Measurements from ENCODE around the gene UBE3A.

GRCh38 chr15:25464784-25465183 is 26.0 kb upstream of the UBE3A start:
- TF ChIP-seq CTCF (IDR thresholded peaks at IDR 0.05) = no peak
- TF ChIP-seq POLR2A (IDR thresholded peaks at IDR 0.05) = no peak

Data from lower leg skin (tissue), 3 donors.